B cell (primary cell): Measurements from ENCODE around the gene ZDHHC18. TPM values are rescaled to one million over a fixed set of nuclear protein-coding genes. Genes with fewer than 3 reads are reported as not detected.

Source experiments
- ATAC-seq: fragments of 200-7000 bp; cut with Tn5 transposase; one replicate; pipeline ENCODE4 v1.10.0; 2021; ENCODE audit warnings: low read depth, mild to moderate bottlenecking, moderate number of reproducible peaks, moderate library complexity
- CTCF ChIA-PET: fragments of 350-600 bp; sonication (Branson Sonifier 250); formaldehyde crosslinking; loops from one replicate; lab custom pipeline; 2021; ENCODE audit warnings: antibody characterized with exemption, inconsistent platforms; lab: Charles Lee
- POLR2A ChIA-PET: fragments of 350-600 bp; sonication (Branson Sonifier 250); formaldehyde crosslinking; loops from one replicate; lab custom pipeline; 2021; ENCODE audit warnings: antibody characterized with exemption; lab: Charles Lee
- DNase-seq: peaks from one replicate; pipeline ENCODE4 v3.0.0; 2013
- H2AFZ ChIP-seq: 2 replicates; pipeline ENCODE4 v1.6.1; 2012; ENCODE audit warnings: mild to moderate bottlenecking, low read depth, low read length; ENCODE audit not compliant: insufficient read depth, poor library complexity, severe bottlenecking
- H3K27ac ChIP-seq, 2 donors: 1 replicate in 1 of 2; 2 replicates in 1 of 2; pipeline ENCODE4 v1.5.1; 2012 to 2013; ENCODE audit warnings: low read length in 2 of 2, mild to moderate bottlenecking in 2 of 2, moderate library complexity in 1 of 2
- H3K27me3 ChIP-seq, 4 experiments: fragments of 200-600 bp in 1 of 4; sonication (generic) in 1 of 4; replicated peaks in 1 of 4; 1 replicate in 2 of 4; 2 replicates in 2 of 4; pipeline versions ENCODE4 v1.6.1 to v1.7.0; 2013 to 2016; ENCODE audit warnings: low read length in 3 of 4, mild to moderate bottlenecking in 2 of 4, mixed read lengths in 1 of 4, moderate library complexity in 1 of 4; ENCODE audit not compliant: insufficient read depth in 4 of 4, control insufficient read depth in 3 of 4; ENCODE audit errors: control extremely low read depth in 1 of 4
- H3K36me3 ChIP-seq, 2 experiments: replicated peaks in 1 of 2; 1 replicate in 1 of 2; 2 replicates in 1 of 2; pipeline versions ENCODE4 v1.6.1 to v1.7.1; 2013; ENCODE audit warnings: low read length in 1 of 2; ENCODE audit not compliant: insufficient read depth in 2 of 2, control insufficient read depth in 1 of 2; ENCODE audit errors: control extremely low read depth in 1 of 2, extremely low read depth in 1 of 2
- H3K4me1 ChIP-seq, 2 donors: fragments of 200-600 bp in 1 of 2; sonication (generic) in 1 of 2; 1 replicate in 1 of 2; 2 replicates in 1 of 2; pipeline versions ENCODE4 v1.5.1 to v1.6.1; 2013 to 2017; ENCODE audit warnings: low read length in 2 of 2; ENCODE audit not compliant: control insufficient read depth in 2 of 2, insufficient read depth in 2 of 2
- H3K4me2 ChIP-seq: replicated peaks from 2 replicates; pipeline ENCODE3; 2012; ENCODE audit warnings: mild to moderate bottlenecking, low read depth, low read length; ENCODE audit not compliant: poor library complexity, severe bottlenecking
- H3K4me3 ChIP-seq, 5 experiments: fragments of 200-600 bp in 1 of 5; sonication (generic) in 1 of 5; 1 replicate in 3 of 5; 2 replicates in 2 of 5; pipeline versions ENCODE4 v1.5.1 to v1.7.0; 2011 to 2016; ENCODE audit warnings: low read length in 4 of 5, mild to moderate bottlenecking in 4 of 5, low read depth in 2 of 5, control low read depth in 1 of 5, moderate library complexity in 1 of 5; ENCODE audit not compliant: insufficient read depth in 1 of 5; ENCODE audit errors: control extremely low read depth in 1 of 5, extremely low read depth in 1 of 5
- H3K79me2 ChIP-seq: fragments of 200-600 bp; sonication (generic); one replicate; pipeline ENCODE4 v1.6.0; 2016; ENCODE audit warnings: low read length; ENCODE audit not compliant: control insufficient read depth, insufficient read depth
- H3K9ac ChIP-seq: fragments of 200-600 bp; sonication (generic); 2 replicates; pipeline ENCODE4 v1.6.1; 2017; ENCODE audit warnings: mild to moderate bottlenecking, low read length, moderate library complexity
- H3K9me3 ChIP-seq, 3 donors: one replicate each; pipeline versions ENCODE4 v1.6.1 to v1.7.1; 2013; ENCODE audit warnings: low read length in 2 of 3; ENCODE audit not compliant: control insufficient read depth in 2 of 3, insufficient read depth in 1 of 3; ENCODE audit errors: control extremely low read depth in 1 of 3
- H4K20me1 ChIP-seq: 2 replicates; pipeline ENCODE4 v1.6.0; 2012; ENCODE audit warnings: mild to moderate bottlenecking, low read length; ENCODE audit not compliant: insufficient read depth, control insufficient read depth, poor library complexity, severe bottlenecking
- H3K27ac Mint-ChIP-seq: one replicate; pipeline ENCODE4 v1.8.0; 2021; ENCODE audit warnings: mixed read lengths
- H3K27me3 Mint-ChIP-seq: one replicate; pipeline ENCODE4 v1.8.0; 2021; ENCODE audit warnings: mixed read lengths
- H3K4me1 Mint-ChIP-seq: one replicate; pipeline ENCODE4 v1.8.0; 2021; ENCODE audit warnings: mixed read lengths
- H3K4me3 Mint-ChIP-seq: one replicate; pipeline ENCODE4 v1.8.0; 2021; ENCODE audit warnings: mixed read lengths
- H3K9me3 Mint-ChIP-seq: one replicate; pipeline ENCODE4 v1.8.0; 2022; ENCODE audit warnings: mixed read lengths; ENCODE audit not compliant: insufficient read depth
- CTCF ChIP-seq: fragments of 200-600 bp; IDR thresholded peaks from one replicate; pipeline ENCODE4 v1.8.0; 2022; ENCODE audit warnings: antibody characterized with exemption, mild to moderate bottlenecking
- EZH2 ChIP-seq: IDR thresholded peaks from 2 replicates; pipeline ENCODE4 v1.6.1; 2012; ENCODE audit warnings: borderline replicate concordance, low read depth, mild to moderate bottlenecking, moderate library complexity, low read length; ENCODE audit not compliant: insufficient read depth, poor library complexity, severe bottlenecking
- WGBS: methylation state at CpG from one replicate; pipeline ENCODE4 v1.1.5; 2013; ENCODE audit warnings: missing lambda C conversion rate; ENCODE audit not compliant: insufficient coverage; 5-methylcytosine and 5-hydroxymethylcytosine counted together
- intact Hi-C: fragments of 100-400 bp; cut with micrococcal nuclease; formaldehyde crosslinking; loops from one replicate; pipeline ENCODE4 v1.10.0; 2022
- polyA plus RNA-seq: library from polyadenylated mRNA; depleted of rRNA; stranded (reverse); fragments of >200 nt; gene quantifications from 2 replicates; pipeline ENCODE4 v1.2.3, GENCODE V29; 2012
- total RNA-seq, 2 donors: library from RNA; stranded (reverse); fragments of 120-200 nt in 1 of 2; gene quantifications; 1 replicate in 1 of 2; 2 replicates in 1 of 2; pipeline versions ENCODE4 v1.2.3 to v1.2.4, GENCODE V29; 2013 to 2022

The ZDHHC18 gene
- total and polyA plus RNA-seq, 2 donors (not counting 1 experiment from before 2014, with no cell fraction given), result 25.8 to 30.8 TPM

- peak overlapping the region; percentile 85 for H3K9ac ChIP-seq
- H3K79me2 ChIP-seq, result peaks cover 20% of the 10 kb centered on the region
- peak overlapping the region; percentile 95 for H3K4me2 ChIP-seq
- Mint-ChIP-seq H3K4me1 (peaks cover 48% of the 10 kb centered on the region), H3K27ac (peak overlapping the region; percentile 99), H3K27me3 (no peaks in the 10 kb centered on the region), H3K4me3 (peak overlapping the region; percentile 91), H3K9me3 (no peaks in the 10 kb centered on the region)
- CTCF ChIA-PET, result interaction anchor here (0.9 to 10.1 kb wide), 7 partner anchors 89 to 247 kb away, joined by 3 to 479 read pairs (median 4); no protein-coding TSS in a partner anchor
- peak overlapping the region; percentile 82 to 86 for H3K27ac ChIP-seq
- no peak for ATAC-seq
- H3K4me3 ChIP-seq, result peak overlapping the region in 4 of 5 experiments; percentile 18 to 92 (median 52)
- H4K20me1 ChIP-seq, result no peaks in the 10 kb centered on the region
- no peak for TF ChIP-seq CTCF
- no peak for TF ChIP-seq EZH2
- peaks cover 30 to 44% of the 10 kb centered on the region in 2 donors for H3K4me1 ChIP-seq
- no peaks in the 10 kb centered on the region for H3K27me3 ChIP-seq
- H3K9me3 ChIP-seq, result no peaks in the 10 kb centered on the region
- peaks cover 0 to 3% of the 10 kb centered on the region in 2 experiments for H3K36me3 ChIP-seq
- POLR2A ChIA-PET, result interaction anchor here (0.5 to 5.8 kb wide), 7 partner anchors 36 to 1937 kb away, joined by 3 to 50 read pairs (median 4); no protein-coding TSS in a partner anchor
- intact Hi-C loops, result loop anchor here (5.0 kb wide), 1 partner anchor 674 kb away; the partner anchor contains the start of gene PDIK1L
- 65% methylated on average over 4 of the region's 5 CpGs for WGBS
- peak overlapping the region; percentile 94 for H2AFZ ChIP-seq
- DNase-seq, result peak; percentile 61
Measured at GRCh38 chr1:26785611-26786436, 40.7 kb upstream of the ZDHHC18 start.
